Endothelial cell of umbilical vein (primary cell): ENCODE results near the gene SYNJ1. TPM values are rescaled to one million over a fixed set of nuclear protein-coding genes. Genes with fewer than 3 reads are reported as not detected.
"Not testable (repeated sequence)": the region's sequence is repeated elsewhere in the genome, so short reads cannot be mapped to it uniquely, and the experiment has no call there.

Experiments
- BruUV-seq: library from RNA; stranded (reverse); fragments of 400-500 nt; replicated peaks from 2 replicates; lab custom pipeline; 2021; lab: Mats Ljungman, UMichigan
- CTCF ChIA-PET: fragments of 300-600, 350-600 bp; sonication (Branson Sonifier 250); formaldehyde crosslinking; loops from one replicate; lab custom pipeline; 2021; ENCODE audit warnings: antibody characterized with exemption, inconsistent platforms; lab: Charles Lee
- POLR2A ChIA-PET: fragments of 300-600, 350-600 bp; sonication (Branson Sonifier 250); formaldehyde crosslinking; loops from one replicate; lab custom pipeline; 2021; ENCODE audit warnings: antibody characterized with exemption, inconsistent platforms; lab: Charles Lee
- DNase-seq: peaks from one replicate; pipeline ENCODE4 v3.0.0-alpha.2; 2011; ENCODE audit warnings: low read depth, low spot score
- FAIRE-seq: peaks from 2 replicates; lab custom pipeline; 2011; peaks lifted over from hg19 to GRCh38; lab: Jason Lieb, UNC
- H2AFZ ChIP-seq: 2 replicates; pipeline ENCODE4 v1.6.0; 2012; ENCODE audit warnings: low read depth, low read length, control low read depth, inconsistent platforms
- H3K27ac ChIP-seq: 2 replicates; pipeline ENCODE4 v1.5.1; 2011; ENCODE audit warnings: low read depth, mild to moderate bottlenecking, control low read depth, low read length, moderate library complexity; ENCODE audit not compliant: insufficient read depth
- H3K27me3 ChIP-seq, 2 experiments: 2 replicates each; pipeline versions ENCODE4 v1.6.0 to v1.6.1; 2011; ENCODE audit warnings: low read length in 2 of 2, mixed read lengths in 1 of 2; ENCODE audit not compliant: control insufficient read depth in 2 of 2, insufficient read depth in 2 of 2
- H3K36me3 ChIP-seq, 2 experiments: 2 replicates in 1 of 2; 3 replicates in 1 of 2; pipeline ENCODE4 v1.5.1; 2011; ENCODE audit warnings: low read length in 2 of 2, mild to moderate bottlenecking in 1 of 2, moderate library complexity in 1 of 2; ENCODE audit not compliant: control insufficient read depth in 2 of 2, insufficient read depth in 2 of 2; ENCODE audit errors: extremely low read depth in 1 of 2
- H3K4me1 ChIP-seq: 3 replicates; pipeline ENCODE4 v1.5.1; 2011; ENCODE audit warnings: mild to moderate bottlenecking, low read length; ENCODE audit not compliant: control insufficient read depth, insufficient read depth; ENCODE audit errors: extremely low read depth
- H3K4me2 ChIP-seq: 2 replicates; pipeline ENCODE4 v1.6.1; 2011; ENCODE audit warnings: low read length, control low read depth, mixed read lengths; ENCODE audit not compliant: insufficient read depth
- H3K4me3 ChIP-seq, 3 experiments: fragments of 200-600 bp in 1 of 3; sonication (generic), shearing (Covaris generic) in 1 of 3; replicated peaks in 1 of 3; 2 replicates each; pipeline ENCODE4 v1.5.1; 2011 to 2016; ENCODE audit warnings: control low read depth in 3 of 3, low read length in 3 of 3, mild to moderate bottlenecking in 2 of 3, inconsistent platforms in 1 of 3, low read depth in 1 of 3, moderate library complexity in 1 of 3; ENCODE audit not compliant: insufficient read depth in 1 of 3
- H3K79me2 ChIP-seq: 2 replicates; pipeline ENCODE4 v1.6.0; 2012; ENCODE audit warnings: low read length, inconsistent platforms; ENCODE audit not compliant: control insufficient read depth, insufficient read depth
- H3K9ac ChIP-seq: replicated peaks from 2 replicates; pipeline ENCODE3; 2011; ENCODE audit warnings: low read length, control low read depth; ENCODE audit not compliant: insufficient read depth; ENCODE audit errors: extremely low read depth
- H3K9me1 ChIP-seq: replicated peaks from 3 replicates; pipeline ENCODE4 v1.6.0; 2011; ENCODE audit warnings: mild to moderate bottlenecking, low read length; ENCODE audit not compliant: control insufficient read depth, insufficient read depth; ENCODE audit errors: extremely low read depth
- H3K9me3 ChIP-seq: replicated peaks from 2 replicates; pipeline ENCODE4 v1.5.1; 2012; ENCODE audit warnings: low read length, inconsistent platforms; ENCODE audit not compliant: control insufficient read depth, insufficient read depth
- H4K20me1 ChIP-seq: replicated peaks from 2 replicates; pipeline ENCODE3; 2011; ENCODE audit warnings: mild to moderate bottlenecking, low read length; ENCODE audit not compliant: control insufficient read depth, insufficient read depth; ENCODE audit errors: extremely low read depth
- EZH2 ChIP-seq: IDR thresholded peaks from 2 replicates; pipeline ENCODE4 v1.6.1; 2012; ENCODE audit warnings: borderline replicate concordance, low read depth, mild to moderate bottlenecking, moderate library complexity, low read length, inconsistent platforms; ENCODE audit not compliant: severe bottlenecking
- FOS ChIP-seq: IDR thresholded peaks from 2 replicates; pipeline ENCODE4 v1.6.1; 2011; ENCODE audit warnings: mild to moderate bottlenecking, low read length, moderate library complexity, borderline replicate concordance; ENCODE audit not compliant: insufficient read depth
- GATA2 ChIP-seq: IDR thresholded peaks from 2 replicates; pipeline ENCODE4 v1.7.0; 2011; ENCODE audit warnings: low read depth, mild to moderate bottlenecking, moderate library complexity, mixed read lengths, low read length; ENCODE audit not compliant: insufficient read length, insufficient read depth
- JUN ChIP-seq: IDR thresholded peaks from 2 replicates; pipeline ENCODE4 v1.6.1; 2011; ENCODE audit warnings: borderline replicate concordance, low read depth; ENCODE audit not compliant: insufficient read length, insufficient read depth
- MYC ChIP-seq: IDR thresholded peaks from one replicate; pipeline ENCODE4 v1.6.1; 2011; ENCODE audit warnings: mild to moderate bottlenecking, low read depth, low read length
- POLR2A ChIP-seq: IDR thresholded peaks from 2 replicates; pipeline ENCODE4 v1.6.1; 2012; ENCODE audit warnings: low read depth, mild to moderate bottlenecking, control low read depth, low read length
- POLR2AphosphoS5 ChIP-seq: IDR thresholded peaks from 2 replicates; pipeline ENCODE4 v1.6.1; 2012; ENCODE audit warnings: low read depth, mild to moderate bottlenecking, control low read depth, low read length, moderate library complexity; ENCODE audit not compliant: insufficient read depth
- dilution Hi-C: fragments of 300-500 bp; cut with MboI; formaldehyde crosslinking; loops from one replicate; pipeline ENCODE4 v1.15.0; 2019; ENCODE audit warnings: low sequenced_read_pairs; ENCODE audit not compliant: extremely low pct_ligation_motif_present
- intact Hi-C: fragments of 100-400 bp; cut with micrococcal nuclease; formaldehyde crosslinking; loops from one replicate; pipeline ENCODE4 v1.10.0; 2022
- polyA plus RNA-seq, 4 experiments: library from polyadenylated mRNA; depleted of rRNA in 3 of 4; stranded (reverse) in 3 of 4; unstranded in 1 of 4; fragments of >200 nt; gene quantifications; 2 replicates each; pipeline versions ENCODE4 v1.2.1 to v1.2.3, GENCODE V29; 2011 to 2012; ENCODE audit warnings: missing spikeins in 1 of 4
- total RNA-seq: library from RNA; stranded (reverse); gene quantifications from 2 replicates; pipeline ENCODE4 v1.2.3, GENCODE V29; 2021
- TF ChIP-seq, protein P1 (sequence below), 2 donors: IDR thresholded peaks; 1 replicate in 1 of 2; 2 replicates in 1 of 2; pipeline ENCODE4 v1.5.1; 2011; ENCODE audit warnings: low read length in 2 of 2, mild to moderate bottlenecking in 2 of 2, moderate library complexity in 2 of 2, control low read depth in 1 of 2, inconsistent platforms in 1 of 2, low read depth in 1 of 2; ENCODE audit not compliant: insufficient read depth in 1 of 2; ENCODE audit errors: extremely low read depth in 1 of 2

Gene SYNJ1
- total and polyA plus RNA-seq, 2 donors (not counting 3 experiments of a cell fraction or from before 2014, with no cell fraction given), result 5.9 to 17.0 TPM

DNA sequence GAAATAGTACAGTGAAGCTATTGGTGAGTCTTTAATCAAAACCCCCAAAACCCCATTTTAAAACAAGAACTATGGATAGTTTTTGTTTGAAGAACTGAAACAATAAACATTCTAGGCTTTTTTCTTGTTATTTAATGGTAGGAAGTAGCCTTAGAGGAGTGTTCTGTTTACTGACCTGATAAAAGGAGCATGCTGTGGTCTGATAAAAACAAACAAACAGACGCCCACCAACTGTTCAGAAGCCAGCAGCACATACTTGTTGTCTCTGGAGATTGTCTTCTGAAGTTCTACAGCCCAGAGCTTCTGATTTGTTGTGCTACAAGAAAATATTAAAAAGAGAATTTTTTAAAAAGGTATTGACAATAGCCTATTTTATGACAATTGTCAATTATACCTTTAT lies 61.6 kb downstream of the SYNJ1 start:
- dilution Hi-C loops, result no loop called here
- CTCF ChIA-PET, result no interaction called here
- no peak for FAIRE-seq
- Histone ChIP-seq H3K9me1 (no peaks in the 10 kb centered on the region), H4K20me1 (no peaks in the 10 kb centered on the region), H3K9me3 (no peaks in the 10 kb centered on the region), H3K27me3 (no peaks in the 10 kb centered on the region), H3K36me3 (peaks cover 7 to 8% of the 10 kb centered on the region in 2 experiments), H3K4me1 (no peaks in the 10 kb centered on the region), H3K4me3 (no peak overlapping the region), H3K27ac (no peak overlapping the region), H2AFZ (no peak overlapping the region), H3K79me2 (no peaks in the 10 kb centered on the region), H3K4me2 (no peak overlapping the region), H3K9ac (no peak overlapping the region)
- TF ChIP-seq JUN (no peak), FOS (no peak), MYC (no peak), POLR2AphosphoS5 (no peak), POLR2A (no peak), EZH2 (no peak), GATA2 (no peak)
- TF ChIP-seq, protein P1, sequence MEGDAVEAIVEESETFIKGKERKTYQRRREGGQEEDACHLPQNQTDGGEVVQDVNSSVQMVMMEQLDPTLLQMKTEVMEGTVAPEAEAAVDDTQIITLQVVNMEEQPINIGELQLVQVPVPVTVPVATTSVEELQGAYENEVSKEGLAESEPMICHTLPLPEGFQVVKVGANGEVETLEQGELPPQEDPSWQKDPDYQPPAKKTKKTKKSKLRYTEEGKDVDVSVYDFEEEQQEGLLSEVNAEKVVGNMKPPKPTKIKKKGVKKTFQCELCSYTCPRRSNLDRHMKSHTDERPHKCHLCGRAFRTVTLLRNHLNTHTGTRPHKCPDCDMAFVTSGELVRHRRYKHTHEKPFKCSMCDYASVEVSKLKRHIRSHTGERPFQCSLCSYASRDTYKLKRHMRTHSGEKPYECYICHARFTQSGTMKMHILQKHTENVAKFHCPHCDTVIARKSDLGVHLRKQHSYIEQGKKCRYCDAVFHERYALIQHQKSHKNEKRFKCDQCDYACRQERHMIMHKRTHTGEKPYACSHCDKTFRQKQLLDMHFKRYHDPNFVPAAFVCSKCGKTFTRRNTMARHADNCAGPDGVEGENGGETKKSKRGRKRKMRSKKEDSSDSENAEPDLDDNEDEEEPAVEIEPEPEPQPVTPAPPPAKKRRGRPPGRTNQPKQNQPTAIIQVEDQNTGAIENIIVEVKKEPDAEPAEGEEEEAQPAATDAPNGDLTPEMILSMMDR (IDR thresholded peaks at IDR 0.05; ENCODE audit: extremely low read depth in 1 of 2, insufficient read depth in 1 of 2, low read depth in 1 of 2, low read length in 2 of 2), result no peak
- POLR2A ChIA-PET, result no interaction called here
- no TSS peak for BruUV-seq
- DNase-seq, result no peak
- intact Hi-C loops, result no loop called here

DNA sequence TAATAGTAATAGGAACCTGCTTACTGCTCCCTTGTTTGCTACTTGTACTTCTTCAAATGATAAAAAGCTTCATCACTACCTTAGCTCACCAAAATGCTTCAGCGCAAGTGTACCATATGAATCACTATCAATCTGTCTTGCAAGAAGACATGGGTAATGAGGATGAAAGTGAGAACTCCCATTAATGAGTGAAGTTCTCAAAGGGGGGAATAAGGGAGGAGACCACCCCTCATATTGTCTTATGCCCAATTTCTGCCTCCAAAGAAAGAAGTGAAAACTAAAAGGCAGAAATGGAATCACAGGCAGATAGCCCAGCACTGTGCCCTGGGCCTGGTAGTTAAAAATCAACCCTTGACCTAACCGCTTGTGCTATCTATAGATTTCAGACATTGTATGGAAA lies 63.7 kb downstream of the SYNJ1 start:
- H3K36me3 ChIP-seq, H3K27ac ChIP-seq, H3K4me1 ChIP-seq, BruUV-seq, H3K9me1 ChIP-seq, H3K27me3 ChIP-seq, H3K9me3 ChIP-seq, H4K20me1 ChIP-seq, H3K4me3 ChIP-seq, H3K9ac ChIP-seq, POLR2A ChIA-PET, DNase-seq, dilution Hi-C loops, H3K4me2 ChIP-seq, H2AFZ ChIP-seq, FAIRE-seq, CTCF ChIA-PET, H3K79me2 ChIP-seq, intact Hi-C loops: not testable (repeated sequence)

- H3K9ac ChIP-seq, POLR2A ChIA-PET, H3K79me2 ChIP-seq, H3K27me3 ChIP-seq, H3K36me3 ChIP-seq, FAIRE-seq, H3K4me3 ChIP-seq, BruUV-seq, H3K27ac ChIP-seq, DNase-seq, H4K20me1 ChIP-seq, H2AFZ ChIP-seq, H3K9me1 ChIP-seq, dilution Hi-C loops, H3K4me1 ChIP-seq, H3K4me2 ChIP-seq, H3K9me3 ChIP-seq, intact Hi-C loops: not testable (repeated sequence)
- CTCF ChIA-PET, result interaction anchor here (0.6 kb wide), 1 partner anchor 622 kb away, joined by 3 read pairs; no protein-coding TSS in a partner anchor
Observed at GRCh38 chr21:32661981-32662380, 65.8 kb downstream of the SYNJ1 start.
